AML-193 (cell line): Measurements from ENCODE around the gene APOC3.
A peak's percentile ranks its signal among the peaks of the same experiment; 100 is the strongest.

Source experiments
- DNase-seq, 2 experiments: peaks; one replicate each; lab custom pipeline; 2025; lab: John Stamatoyannopoulos, UW

The APOC3 gene

DNA sequence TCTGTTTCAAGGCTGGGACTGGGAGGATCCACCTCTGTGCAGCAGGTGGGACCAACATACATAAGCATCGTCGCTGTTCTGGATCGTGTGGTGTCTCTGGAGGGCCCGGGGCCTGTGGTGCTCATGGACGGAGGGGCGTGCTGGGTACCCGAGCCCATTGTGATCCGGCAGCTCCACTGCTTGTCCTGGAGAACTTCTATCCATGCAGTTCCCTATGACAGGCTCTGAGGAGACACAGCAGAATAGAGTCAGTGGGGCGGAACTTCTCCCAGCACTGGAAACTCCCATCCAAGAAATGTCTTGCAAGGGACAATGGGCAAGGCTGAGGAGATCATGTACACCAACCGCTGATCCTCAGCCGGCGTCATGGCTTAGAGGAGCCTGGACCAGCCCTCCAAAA, 19.4 kb downstream of the APOC3 start:
- no peak for DNase-seq

DNA sequence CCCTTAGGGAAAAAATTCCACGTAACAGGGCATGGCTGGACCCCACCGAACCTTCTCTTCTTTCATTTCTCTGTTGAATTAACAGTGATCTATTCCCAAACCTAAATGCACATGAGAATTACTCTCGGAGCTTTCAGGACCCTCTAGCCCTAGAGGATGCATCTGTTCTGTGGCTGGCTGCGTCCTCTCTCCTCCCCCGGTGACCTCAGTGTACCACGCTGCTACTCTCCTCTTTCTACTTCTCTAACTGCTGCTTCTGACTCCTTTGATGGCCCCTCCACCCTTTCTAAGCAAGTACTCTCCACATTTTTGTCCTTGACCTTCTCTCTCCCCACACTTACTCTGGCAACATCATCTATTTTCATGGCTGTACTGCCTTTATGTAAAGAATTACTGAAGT, 19.8 kb downstream of the APOC3 start:
- DNase-seq: no peak

DNA sequence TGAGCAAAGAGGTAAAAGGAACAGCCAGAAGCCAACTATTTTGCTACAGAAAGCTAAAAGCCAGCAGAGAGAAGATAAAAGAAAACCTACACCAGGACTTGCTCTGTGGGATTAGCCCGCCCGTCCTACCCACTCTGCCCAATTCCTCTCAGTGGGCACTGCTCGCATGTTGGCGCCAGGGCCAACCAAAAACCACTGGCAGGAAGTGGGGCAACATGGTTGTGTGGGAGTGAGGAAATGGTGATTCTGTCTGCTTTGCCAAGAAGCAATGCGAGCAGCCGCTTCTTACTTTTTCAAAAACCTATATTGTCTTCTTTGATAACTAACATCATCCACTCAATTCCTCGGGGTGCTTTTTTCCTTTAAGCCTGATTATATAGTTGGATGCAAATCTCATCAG, 21.9 kb downstream of the APOC3 start:
- peak; percentile 84 to 86 for DNase-seq

DNA sequence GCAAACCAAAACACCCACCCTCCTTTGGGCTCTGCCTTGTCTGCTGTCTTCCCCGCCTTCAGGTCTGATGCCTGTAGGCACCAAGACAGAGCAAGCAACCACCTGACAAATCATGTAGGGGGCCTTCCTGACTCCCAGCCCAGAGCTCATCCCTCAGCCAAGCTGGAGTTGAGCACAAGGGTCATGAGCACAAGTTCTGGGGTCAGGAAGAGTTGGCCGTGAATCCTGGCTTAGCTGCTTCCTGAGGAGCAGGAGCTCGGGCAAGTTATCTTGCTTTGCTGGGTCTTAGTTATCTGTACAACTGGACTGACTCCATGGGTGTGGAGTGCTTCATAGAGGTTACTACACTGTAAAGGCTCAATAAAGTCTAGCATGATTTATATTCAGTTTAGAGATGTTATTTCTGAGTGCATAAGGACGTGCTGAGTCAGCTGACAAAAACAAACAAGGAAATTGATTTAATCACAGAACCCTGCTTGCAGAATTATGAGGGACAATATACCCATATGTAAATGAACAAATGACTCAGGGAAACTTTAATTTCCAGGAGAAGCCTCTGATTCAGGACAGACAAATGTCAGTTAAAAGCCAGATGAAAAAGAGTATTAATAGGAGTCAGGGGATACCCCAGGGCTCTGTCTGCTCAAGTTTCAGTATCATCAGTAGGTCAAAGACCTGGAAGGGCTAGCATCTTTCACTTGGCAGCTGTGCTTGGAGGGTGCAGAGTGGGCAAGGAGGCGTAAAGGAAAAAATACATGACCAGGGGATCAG, 22.7 kb downstream of the APOC3 start:
- DNase-seq: no peak

DNA sequence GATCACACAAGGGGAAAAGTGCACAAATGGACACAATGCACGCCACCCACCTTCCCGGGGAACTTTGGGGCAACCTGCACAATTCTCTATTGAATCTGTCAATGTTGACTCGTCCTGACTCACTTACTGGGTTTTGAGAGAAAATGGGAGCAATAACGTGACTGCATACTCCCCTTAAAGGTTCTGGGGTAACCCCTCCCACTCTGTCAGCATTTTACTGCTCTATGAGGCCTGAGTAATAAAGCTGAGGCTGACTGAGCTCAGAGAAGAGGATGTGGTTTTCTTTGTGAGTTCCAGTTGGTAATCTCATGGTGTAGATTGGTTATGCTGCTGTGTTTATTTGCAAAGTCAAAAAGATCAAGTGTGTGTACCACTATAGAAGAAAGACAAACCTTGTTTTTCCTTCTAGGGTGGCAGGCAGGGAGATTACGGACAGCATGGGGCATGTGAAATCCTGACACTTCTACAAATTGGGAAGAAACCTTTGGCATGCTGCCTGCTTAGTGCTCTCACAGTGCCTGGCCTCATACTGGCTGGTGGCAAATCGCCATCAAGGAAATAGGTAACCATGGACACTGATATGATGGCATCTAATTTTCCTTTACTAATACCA, 23.9 kb downstream of the APOC3 start:
- peak; percentile 94 for DNase-seq

DNA sequence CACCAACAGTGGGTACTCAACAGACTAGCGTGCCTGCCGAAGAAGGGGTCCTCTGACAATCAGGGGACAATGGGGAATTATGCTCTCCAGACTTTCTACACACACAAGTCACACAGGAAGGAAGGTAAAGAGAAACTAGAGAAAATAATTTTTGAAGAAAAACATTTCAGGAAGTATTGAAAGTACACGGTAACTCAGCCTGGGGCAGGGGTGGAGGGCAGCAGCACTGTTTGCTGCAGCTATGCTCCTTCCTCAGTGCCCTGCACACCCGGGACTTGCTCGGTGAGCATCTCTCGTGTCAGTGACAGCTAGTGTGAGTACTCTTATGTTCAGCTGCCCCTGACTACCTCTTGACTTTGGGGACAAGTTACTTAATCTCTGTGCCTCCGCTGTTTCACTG, 25.7 kb downstream of the APOC3 start:
- DNase-seq: no peak

DNA sequence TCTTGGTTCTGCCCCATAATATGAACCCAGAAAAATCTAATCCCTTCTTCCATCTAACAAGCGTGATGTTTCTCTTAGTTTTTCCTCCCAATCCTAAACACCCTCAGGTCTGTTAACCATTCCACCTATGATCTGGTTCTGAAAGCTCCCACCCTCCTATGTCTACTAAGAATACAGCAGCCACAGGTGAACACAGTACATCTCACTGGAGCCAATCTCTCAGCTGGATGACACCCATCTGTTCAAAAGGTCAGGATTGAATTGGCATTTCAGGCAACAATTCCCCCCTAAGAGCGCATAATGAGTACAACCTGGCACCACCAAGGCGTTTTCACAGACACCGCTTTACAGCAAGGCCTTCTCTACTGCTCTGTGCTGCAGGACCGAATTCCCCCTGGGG, 26.7 kb downstream of the APOC3 start:
- DNase-seq: no peak

DNA sequence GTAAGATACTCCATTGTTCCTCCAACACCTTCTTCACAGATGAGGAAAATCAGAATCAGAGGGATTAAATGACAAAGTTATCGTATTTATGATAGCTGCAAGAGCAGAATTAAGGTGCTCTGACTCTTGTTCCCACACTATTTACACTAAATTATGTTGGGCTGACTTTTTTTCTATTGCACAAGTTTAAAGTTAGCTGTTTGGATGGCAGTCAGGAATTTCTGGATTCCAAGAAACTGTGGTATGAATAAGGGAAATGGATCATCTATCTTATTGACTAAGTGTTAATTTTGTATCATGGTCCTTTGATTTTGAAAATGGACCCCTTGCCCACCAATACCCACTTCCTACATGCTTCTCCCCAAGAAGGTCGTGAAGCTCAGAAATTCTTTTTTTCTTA, 27.6 kb downstream of the APOC3 start:
- no peak for DNase-seq

DNA sequence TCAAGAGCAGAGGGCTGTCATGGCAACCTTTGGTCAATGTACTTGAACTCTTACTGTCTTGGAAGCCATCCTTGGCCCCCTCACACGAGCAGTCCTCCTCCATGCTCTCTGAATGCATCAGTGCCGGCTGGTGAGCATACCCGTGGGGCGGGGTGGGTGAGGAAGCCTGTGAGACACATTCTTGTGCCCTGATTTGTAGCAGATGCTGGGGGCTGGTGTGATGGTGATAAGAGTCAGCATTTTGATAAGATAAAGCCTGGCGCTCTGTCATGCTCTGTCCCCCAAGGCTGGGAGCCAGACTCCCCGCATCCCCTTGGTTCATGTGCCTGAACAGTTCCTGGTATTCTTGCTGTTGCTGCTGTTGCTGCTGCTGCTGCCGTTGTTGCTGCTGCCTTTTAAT, 28.2 kb downstream of the APOC3 start:
- no peak for DNase-seq

DNA sequence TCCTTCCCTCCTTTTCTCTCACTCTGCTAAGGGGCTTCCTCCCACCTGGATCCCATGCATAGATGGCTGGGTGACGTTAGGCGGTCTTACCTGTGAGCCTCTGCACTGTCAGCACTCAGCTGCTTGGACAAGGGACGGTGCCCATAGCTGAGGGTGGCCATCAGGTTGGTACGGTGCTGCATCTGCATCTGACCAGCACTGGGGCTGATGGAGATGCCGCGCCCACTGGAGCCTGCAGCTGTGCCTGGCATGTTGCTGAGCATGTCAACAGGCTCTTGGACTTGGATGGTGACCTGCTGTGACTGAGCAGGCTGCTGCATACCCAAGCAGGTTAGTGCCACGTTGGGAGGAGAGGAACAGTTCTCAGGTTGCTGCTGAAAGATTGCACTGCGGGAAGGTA, 29.5 kb downstream of the APOC3 start:
- DNase-seq: no peak

DNA sequence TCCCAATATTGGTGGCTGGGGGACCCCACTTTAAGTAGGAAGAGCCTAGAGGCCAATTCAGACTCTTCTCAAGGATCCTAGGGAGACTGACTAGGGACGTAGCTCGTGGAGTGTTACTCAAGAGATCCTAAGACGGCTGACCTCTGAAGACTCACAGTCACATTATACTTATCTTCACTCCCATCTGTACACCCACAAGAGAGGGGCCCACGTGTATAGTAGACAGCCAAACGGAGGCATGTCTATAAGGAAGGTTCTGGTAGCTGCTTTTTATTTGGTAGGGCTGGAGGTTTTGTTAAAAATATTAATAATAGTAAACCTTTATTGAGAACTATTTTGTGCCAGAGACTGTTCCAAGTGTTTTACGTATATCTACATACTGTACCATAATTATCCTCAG, 30.6 kb downstream of the APOC3 start:
- no peak for DNase-seq

DNA sequence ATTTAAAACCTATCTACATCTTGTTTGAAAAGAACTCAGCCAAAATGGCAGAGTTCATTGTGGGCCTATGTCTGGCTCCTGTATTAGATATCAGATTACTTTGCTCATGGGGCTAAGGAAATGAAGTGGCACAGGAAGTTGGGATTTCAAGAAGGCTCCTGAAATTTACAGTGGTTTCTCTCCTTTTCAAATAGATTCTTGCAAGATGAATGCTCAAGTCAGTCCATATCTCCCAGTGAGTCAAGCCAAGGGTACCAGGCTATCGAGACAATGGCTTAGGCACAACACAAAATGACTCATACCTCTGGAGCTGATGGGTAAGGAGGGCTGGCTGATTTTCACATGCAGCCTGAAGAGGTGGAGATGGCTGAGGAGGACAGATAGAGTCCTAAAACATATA, 31.8 kb downstream of the APOC3 start:
- DNase-seq: no peak

DNA sequence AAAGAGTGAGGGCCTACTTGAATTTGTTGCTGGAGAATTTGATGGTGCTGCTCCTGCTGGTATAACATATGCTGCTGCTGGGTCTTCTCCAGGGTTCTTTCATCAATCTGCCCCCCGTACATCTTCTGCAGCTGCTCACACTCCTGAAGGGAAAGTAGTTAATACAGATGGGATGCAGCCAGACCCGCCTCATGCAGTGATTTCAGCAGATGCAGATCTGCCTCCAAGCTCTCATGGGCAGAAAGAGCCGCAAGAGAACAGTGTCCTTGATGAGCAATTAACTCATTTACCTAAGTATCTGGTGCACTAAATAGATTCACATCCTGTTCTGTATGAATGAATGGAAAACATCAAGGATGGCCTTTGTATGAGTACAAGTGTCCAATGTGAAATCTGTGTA, 32.5 kb downstream of the APOC3 start:
- DNase-seq: no peak

DNA sequence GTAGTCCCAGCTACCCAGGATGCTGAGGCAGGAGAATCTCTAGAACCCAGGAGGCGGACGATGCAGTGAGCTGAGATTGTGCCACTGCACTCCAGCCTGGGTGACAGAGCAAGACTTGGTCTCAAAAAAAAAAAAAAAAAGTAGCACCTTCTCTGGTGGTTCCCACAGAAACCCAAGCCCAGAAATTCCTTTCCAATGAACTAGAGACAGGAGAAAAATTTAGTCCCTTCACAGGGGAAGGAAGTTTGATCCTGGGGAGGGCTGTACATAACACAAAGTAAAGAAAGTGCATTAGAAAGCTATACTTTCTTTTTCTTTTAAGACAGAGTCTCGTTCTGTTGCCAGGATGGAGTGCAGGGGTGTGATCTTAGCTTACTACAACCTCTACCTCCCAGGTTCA, 33.2 kb downstream of the APOC3 start:
- DNase-seq: no peak

DNA sequence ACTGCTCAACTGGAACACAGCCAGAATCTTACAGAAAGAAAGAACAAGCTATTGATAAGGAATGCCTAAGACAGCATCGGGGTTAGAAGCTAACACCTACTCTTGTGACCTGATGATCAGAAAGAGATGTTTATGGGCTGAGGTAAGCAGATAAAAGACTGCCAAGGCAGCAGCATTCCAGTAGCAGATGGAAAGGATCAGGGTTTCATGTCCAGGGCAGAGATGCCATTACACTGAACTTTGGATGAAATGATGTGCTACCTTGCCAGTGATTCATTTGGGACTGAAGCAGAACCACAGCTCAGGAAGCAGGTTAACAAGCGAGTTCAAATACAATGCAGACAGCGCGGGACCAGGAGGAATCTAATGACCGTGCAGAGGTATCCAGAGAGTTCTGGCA, 34.8 kb downstream of the APOC3 start:
- no peak for DNase-seq

DNA sequence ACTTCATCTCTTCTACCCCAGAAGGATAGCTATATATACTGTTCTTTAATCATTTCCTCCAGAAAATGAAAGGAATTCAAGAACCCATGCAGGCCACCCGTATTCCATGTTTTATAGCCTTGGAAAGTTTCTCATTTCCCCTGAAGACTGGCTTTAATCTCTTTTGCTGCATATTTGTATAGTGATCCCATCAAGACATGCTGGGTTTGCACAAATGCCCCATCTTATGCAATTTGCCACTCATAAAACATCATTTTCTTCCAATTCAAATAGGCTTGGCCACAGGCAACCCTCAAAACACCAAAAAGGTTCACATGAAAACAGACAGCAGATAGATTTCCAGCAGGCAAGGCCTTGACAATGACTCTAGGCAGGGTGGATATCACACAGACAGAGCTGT, 36.0 kb downstream of the APOC3 start:
- no peak for DNase-seq

DNA sequence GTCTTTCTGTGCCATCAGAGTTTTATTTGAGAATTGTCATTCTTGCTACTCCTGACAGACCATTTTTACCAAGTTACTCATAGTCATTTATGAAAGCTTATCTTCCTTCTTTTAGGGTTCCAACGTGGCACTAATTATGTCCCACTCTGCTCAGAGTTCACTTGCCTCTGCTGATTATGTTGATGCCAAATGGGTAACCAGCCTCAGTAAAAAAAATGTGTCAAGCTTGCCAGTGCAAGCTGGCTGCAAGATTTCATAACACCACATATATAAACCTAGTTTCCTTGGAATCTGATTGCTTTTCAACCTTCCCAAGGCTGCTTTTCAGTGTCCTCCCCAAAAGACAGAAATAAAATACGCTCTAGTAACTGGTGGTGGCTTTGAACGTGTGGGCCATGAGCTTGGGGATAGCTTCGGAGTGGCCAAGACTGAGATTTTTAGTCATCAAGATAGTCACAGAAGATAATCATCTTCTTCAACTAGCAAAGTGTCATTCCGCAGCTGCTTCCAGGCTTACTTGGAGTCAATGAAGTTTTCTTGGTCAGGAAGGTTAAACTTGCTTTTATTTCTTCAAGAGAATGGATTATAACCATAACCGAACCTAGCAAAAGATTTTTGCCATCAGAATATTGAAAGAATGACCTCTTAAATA, 37.2 kb downstream of the APOC3 start:
- DNase-seq: no peak

DNA sequence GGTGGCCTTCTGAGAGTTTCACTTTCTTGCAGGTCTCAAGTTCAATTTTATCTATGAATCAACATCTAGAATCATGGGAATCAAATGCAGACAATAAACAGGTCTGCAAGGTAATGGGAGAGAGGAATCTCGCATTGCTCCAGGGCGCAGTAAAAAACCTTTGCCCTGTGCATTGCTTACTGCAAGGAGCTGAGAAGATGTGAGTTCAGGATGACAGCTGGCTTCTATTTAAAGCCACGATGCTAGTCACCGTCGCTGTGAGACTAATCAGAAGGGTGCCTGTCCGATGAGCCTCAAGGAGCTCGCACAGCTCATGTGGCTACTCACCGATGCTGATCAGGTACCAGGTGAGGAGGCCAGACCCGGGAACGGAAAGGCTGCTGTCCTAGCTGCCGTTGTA, 37.9 kb downstream of the APOC3 start:
- DNase-seq: no peak

DNA sequence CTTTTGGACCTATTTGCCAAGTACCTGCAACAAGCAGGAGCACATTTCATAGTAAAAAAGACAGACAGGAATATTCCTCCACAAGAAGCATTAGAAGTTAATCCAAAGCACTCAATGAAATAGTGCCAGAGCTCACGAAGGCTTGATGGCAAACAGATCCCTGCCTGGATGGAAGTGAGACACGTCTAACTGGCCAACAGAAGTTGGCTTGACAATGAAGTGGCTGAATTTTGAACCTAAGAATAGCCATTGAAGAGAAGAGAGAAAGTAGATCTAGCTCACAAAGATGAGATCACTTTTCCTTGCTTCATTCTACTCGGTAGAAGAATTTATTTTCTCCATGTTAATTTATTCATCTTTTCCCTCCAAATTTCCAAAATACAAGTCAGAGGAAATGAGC, 38.4 kb downstream of the APOC3 start:
- no peak for DNase-seq

DNA sequence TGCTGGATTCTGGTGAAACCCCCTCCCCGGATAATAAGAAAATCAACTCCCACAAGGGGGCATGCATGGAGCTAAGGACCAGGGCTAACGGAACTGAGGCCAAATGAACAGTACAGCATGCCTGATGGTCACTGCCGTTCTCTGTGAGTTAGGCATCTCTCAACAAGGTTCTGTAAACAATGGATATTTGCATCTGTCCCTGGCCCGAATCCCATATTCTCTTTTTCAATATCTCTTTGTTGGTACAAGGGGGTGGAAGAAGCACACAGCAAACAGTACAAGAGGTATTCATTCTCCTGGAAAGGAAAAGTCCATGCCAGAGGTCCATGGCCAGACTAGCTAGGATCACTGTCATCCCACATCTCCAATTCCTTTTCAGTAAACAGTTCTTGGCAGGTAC, 39.9 kb downstream of the APOC3 start:
- no peak for DNase-seq

DNA sequence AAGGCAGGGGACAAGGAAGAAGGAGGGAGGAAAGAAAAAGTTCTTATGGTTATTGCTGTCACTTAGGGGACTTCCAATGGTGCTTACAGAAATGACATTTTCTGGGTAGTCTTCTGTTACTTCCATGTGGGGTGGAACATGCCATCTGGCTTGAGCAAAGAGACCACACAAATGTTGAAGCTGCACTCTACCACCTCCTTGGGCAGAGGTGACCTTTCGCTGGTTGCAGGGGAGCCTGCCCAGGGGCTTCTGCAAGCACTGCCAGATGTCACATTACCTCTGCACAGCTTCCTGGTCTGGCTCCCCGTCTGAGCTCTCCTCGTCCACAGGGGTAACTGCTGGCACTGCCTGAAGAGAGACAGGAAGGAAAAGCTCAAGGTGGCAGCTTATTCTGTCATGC, 40.3 kb downstream of the APOC3 start:
- DNase-seq: no peak

DNA sequence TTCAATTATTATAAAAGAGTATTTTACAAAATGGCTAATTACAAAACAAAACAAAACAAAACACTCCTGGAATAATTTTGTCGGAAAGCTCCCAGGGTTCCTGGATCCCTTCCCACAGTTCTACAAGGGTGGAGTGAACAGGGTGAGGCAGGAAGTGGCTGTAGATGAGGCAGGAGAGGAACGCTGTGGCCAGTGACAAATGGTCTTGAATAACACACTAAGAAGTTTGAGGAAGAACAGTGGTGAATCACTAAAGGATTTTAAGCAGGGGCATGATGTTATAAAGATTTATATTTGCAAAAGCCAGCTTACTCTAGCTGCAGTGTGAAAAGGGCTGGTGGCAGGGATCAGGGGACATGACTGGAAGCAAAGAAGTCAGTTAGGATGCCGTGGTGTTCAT, 41.5 kb downstream of the APOC3 start:
- DNase-seq: no peak

DNA sequence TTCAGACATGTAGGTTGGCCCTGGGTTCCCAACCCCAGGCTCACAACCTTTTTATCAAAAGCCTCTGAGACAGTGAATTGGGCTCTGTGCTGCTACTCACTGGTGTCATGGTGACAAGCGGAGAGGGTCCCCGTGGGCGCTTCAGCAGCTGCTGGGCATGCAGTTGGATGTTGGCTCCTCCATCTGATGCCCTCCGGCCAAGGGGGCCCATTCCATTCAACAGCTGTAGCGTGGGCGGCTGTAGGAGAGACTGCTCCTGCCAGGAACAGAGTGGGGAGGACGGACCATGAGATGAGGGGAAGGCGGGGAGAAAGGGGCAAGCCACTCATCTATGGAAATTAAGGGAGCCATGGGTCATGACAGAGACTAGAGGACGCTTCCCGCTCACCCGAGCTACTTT, 43.7 kb downstream of the APOC3 start:
- DNase-seq: no peak

DNA sequence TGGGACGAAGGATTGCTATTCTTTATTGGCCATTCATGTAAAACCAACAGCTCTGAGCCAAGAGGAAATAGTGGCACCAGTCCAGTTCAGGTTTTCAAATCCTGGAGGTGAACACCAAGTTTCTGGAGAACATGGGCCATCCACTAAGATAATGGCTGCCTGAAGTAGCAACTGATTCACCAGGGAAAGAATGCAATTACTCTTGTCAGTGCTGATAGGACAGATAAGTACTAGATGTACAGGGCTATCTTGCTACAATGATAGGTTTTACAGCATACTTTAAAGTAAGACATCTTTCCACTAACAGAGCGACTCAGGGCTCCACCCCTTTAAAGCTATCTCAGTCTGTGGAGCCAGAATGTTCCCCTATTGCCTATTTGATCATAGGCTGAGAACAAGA, 44.5 kb downstream of the APOC3 start:
- DNase-seq: no peak
